GM18499 (cell line): Measurements from ENCODE around the gene CBY2.
"Not testable (repeated sequence)": the region's sequence is repeated elsewhere in the genome, so short reads cannot be mapped to it uniquely, and the experiment has no call there.

Experiments
- ATAC-seq: cut with Tn5 transposase; IDR thresholded peaks from one replicate; pipeline ENCODE4 v1.9.1; 2021; ENCODE audit warnings: moderate number of reproducible peaks; ENCODE audit not compliant: insufficient read depth, unreplicated experiment

CBY2 gene

GRCh38 chr13:45702088-45702487 lies at the start of gene CBY2:
CBY2 (plus strand) TSS chr13:45702320; CDS start chr13:45702391, 71 bp downstream.
- ATAC-seq = no peak

GRCh38 chr13:45654633-45655349 lies 47.3 kb upstream of the CBY2 start:
- no peak for ATAC-seq

GRCh38 chr13:45658586-45659235 lies 43.4 kb upstream of the CBY2 start:
- no peak for ATAC-seq

GRCh38 chr13:45659536-45659935 lies 42.6 kb upstream of the CBY2 start:
- ATAC-seq = no peak

- not testable (repeated sequence) for ATAC-seq
These were observed 41.7 kb upstream of the CBY2 start for GRCh38 chr13:45660458-45660857.

GRCh38 chr13:45662162-45662561 lies 40.0 kb upstream of the CBY2 start:
- ATAC-seq = no peak

GRCh38 chr13:45662903-45663302 lies 39.2 kb upstream of the CBY2 start:
- ATAC-seq = not testable (repeated sequence)

GRCh38 chr13:45669626-45670025 lies 32.5 kb upstream of the CBY2 start:
- not testable (repeated sequence) for ATAC-seq

GRCh38 chr13:45670189-45670885 lies 31.8 kb upstream of the CBY2 start:
- no peak for ATAC-seq

- no peak for ATAC-seq
These were observed 27.2 kb upstream of the CBY2 start for GRCh38 chr13:45674908-45675307.

GRCh38 chr13:45678282-45678681 lies 23.8 kb upstream of the CBY2 start:
- ATAC-seq = no peak

- ATAC-seq = no peak
These were observed 21.0 kb upstream of the CBY2 start for GRCh38 chr13:45681113-45681512.

- ATAC-seq = no peak
These were observed 19.6 kb upstream of the CBY2 start for GRCh38 chr13:45682494-45683008.

GRCh38 chr13:45683701-45684100 lies 18.4 kb upstream of the CBY2 start:
- ATAC-seq = no peak

GRCh38 chr13:45688577-45688976 lies 13.5 kb upstream of the CBY2 start:
- no peak for ATAC-seq

GRCh38 chr13:45690636-45691035 lies 11.5 kb upstream of the CBY2 start:
- no peak for ATAC-seq

GRCh38 chr13:45691251-45691650 lies 10.9 kb upstream of the CBY2 start:
- no peak for ATAC-seq

GRCh38 chr13:45691667-45692066 lies 10.5 kb upstream of the CBY2 start:
- no peak for ATAC-seq

- no peak for ATAC-seq
These were observed 6.9 kb upstream of the CBY2 start for GRCh38 chr13:45695198-45695730.

GRCh38 chr13:45696610-45697226 lies 5.4 kb upstream of the CBY2 start:
- no peak for ATAC-seq
